Left lung (tissue), 10 donors: Measurements from ENCODE around the gene OSBPL5. TPM values are rescaled to one million over a fixed set of nuclear protein-coding genes. Genes with fewer than 3 reads are reported as not detected.

Experiments used
- ATAC-seq: fragments of 200-7000 bp; cut with Tn5 transposase; one replicate; pipeline ENCODE4 v1.9.1; 2020; ENCODE audit warnings: moderate library complexity
- DNase-seq, 4 donors: peaks; one replicate each; pipeline ENCODE4 v3.0.0-alpha.2; 2013 to 2020
- H3K27ac ChIP-seq, 2 donors: fragments of 200-600 bp; sonication (generic) in 1 of 2; one replicate each; pipeline versions ENCODE4 v1.5.0 to v1.8.0; 2020 to 2021
- H3K27me3 ChIP-seq, 2 donors: fragments of 200-600 bp; sonication (generic) in 1 of 2; one replicate each; pipeline versions ENCODE4 v1.5.0 to v1.8.0; 2020 to 2021
- H3K36me3 ChIP-seq, 2 donors: fragments of 200-600 bp; sonication (generic) in 1 of 2; one replicate each; pipeline versions ENCODE4 v1.5.0 to v1.8.0; 2020 to 2021
- H3K4me1 ChIP-seq, 2 donors: fragments of 200-600 bp; one replicate each; pipeline ENCODE4 v1.8.0; 2021
- H3K4me3 ChIP-seq, 2 donors: fragments of 200-600 bp; sonication (generic) in 1 of 2; one replicate each; pipeline versions ENCODE4 v1.5.0 to v1.8.0; 2020 to 2021; ENCODE audit warnings: mild to moderate bottlenecking in 1 of 2
- H3K9me3 ChIP-seq, 2 donors: fragments of 200-600 bp; sonication (generic) in 1 of 2; one replicate each; pipeline versions ENCODE4 v1.5.0 to v1.8.0; 2020 to 2021
- intact Hi-C, 2 donors: fragments of 100-400 bp; cut with DNase I; formaldehyde crosslinking; loops; one replicate each; pipeline versions ENCODE4 v1.11.2 to v1.14.2; 2022
- polyA plus RNA-seq, 6 donors: library from polyadenylated mRNA; unstranded; fragments of 120-200 nt; gene quantifications; one replicate each; pipeline ENCODE4 v1.2.1, GENCODE V29; 2013; ENCODE audit not compliant: insufficient read length in 6 of 6
- total RNA-seq, 2 donors: library from RNA; stranded (reverse); fragmentation: NEBNext Ultra II Directional; extraction: Animal tissue kit (Norgen Biotek cat#: 25700); gene quantifications; one replicate each; pipeline ENCODE4 v1.2.1, GENCODE V29; 2021
- TF ChIP-seq, protein P1 (sequence below), 2 donors: fragments of 200-600 bp; sonication (generic) in 1 of 2; IDR thresholded peaks; one replicate each; pipeline versions ENCODE4 v1.5.0 to v1.8.0; 2021; ENCODE audit warnings: antibody characterized with exemption in 2 of 2
- donor health status: DM: no; HTN: yes; CAD: no.
- donor health status: DM: no; HTN: no; CAD: no.

The OSBPL5 gene
- total and polyA plus RNA-seq, 8 donors, result 19.5 to 39.6 (median 30.4) TPM

DNA sequence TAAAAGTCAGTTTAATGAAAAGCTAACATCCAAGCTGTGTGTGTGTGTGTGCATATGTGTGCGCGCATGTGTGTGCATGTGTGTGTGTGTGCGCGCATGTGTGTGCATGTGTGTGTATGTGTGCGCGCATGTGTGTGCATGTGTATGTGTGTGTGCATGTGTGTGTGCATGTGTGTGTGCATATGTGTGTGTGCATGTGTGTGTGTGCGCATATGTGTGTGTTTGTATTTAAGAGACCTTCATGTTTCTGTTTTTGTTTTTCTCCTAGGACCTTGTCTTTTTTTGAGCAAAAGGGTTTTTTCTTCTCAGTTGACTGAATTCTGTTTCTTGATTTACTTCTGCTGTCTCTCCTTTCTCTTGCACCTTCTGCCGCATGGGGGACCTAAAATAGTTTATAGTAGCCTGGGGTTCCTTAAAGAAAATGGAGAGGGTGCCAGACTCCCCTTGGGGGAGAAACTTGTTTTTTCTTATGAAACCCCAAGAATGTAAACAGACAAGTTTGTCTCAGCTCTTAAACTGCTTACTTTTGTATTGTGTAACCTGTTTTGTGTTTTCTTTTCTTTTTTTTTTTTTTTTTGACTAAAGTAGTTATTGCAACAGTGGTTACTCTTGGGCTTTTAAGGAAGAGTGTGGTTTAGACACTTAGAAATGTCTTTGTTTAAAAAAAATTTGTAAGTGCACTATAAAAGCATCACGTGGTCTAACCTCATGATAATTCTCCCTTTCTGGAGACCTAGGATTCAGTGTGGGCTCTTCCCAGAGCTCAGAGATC is 53.0 kb downstream of the OSBPL5 start:
- TF ChIP-seq, protein P1, sequence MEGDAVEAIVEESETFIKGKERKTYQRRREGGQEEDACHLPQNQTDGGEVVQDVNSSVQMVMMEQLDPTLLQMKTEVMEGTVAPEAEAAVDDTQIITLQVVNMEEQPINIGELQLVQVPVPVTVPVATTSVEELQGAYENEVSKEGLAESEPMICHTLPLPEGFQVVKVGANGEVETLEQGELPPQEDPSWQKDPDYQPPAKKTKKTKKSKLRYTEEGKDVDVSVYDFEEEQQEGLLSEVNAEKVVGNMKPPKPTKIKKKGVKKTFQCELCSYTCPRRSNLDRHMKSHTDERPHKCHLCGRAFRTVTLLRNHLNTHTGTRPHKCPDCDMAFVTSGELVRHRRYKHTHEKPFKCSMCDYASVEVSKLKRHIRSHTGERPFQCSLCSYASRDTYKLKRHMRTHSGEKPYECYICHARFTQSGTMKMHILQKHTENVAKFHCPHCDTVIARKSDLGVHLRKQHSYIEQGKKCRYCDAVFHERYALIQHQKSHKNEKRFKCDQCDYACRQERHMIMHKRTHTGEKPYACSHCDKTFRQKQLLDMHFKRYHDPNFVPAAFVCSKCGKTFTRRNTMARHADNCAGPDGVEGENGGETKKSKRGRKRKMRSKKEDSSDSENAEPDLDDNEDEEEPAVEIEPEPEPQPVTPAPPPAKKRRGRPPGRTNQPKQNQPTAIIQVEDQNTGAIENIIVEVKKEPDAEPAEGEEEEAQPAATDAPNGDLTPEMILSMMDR (IDR thresholded peaks at IDR 0.05), result no peak
- Histone ChIP-seq H3K4me1 (peaks cover 0 to 23% of the 10 kb centered on the region in 2 donors), H3K4me3 (no peak overlapping the region), H3K27ac (peak overlapping the region in 1 of 2 donors; percentile 57), H3K27me3 (no peaks in the 10 kb centered on the region), H3K9me3 (peaks cover 0 to 15% of the 10 kb centered on the region in 2 donors), H3K36me3 (peaks cover 0 to 28% of the 10 kb centered on the region in 2 donors)
- ATAC-seq (peak; percentile 70), DNase-seq (no peak)
- intact Hi-C loops, result no loop called here

DNA sequence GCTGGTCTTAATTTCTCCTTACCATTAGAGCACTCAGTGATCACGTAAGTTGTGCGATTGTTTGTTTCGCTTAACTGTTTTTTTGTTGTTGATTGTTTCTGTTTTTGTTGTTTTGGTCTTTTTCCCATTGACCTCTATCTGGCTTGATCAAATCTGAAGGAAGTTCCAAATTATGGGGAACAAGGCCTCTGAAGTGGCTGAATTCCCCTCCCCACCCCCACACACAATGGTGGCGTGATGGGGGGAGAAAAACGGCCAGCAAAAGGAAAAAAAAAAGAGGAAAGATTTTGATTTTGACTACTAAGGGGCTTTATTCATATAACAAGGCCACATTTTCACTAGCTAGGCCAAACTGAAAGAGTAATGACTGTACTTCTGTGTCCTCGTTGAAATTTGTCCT is 53.6 kb downstream of the OSBPL5 start:
- Histone ChIP-seq H3K36me3 (peaks cover 0 to 34% of the 10 kb centered on the region in 2 donors), H3K4me1 (peaks cover 0 to 23% of the 10 kb centered on the region in 2 donors), H3K4me3 (no peak overlapping the region), H3K27ac (no peak overlapping the region), H3K27me3 (no peaks in the 10 kb centered on the region), H3K9me3 (peaks cover 0 to 15% of the 10 kb centered on the region in 2 donors)
- no peak for DNase-seq
- intact Hi-C loops, result no loop called here
- ATAC-seq, result no peak
- TF ChIP-seq, protein P1 (IDR thresholded peaks at IDR 0.05), result no peak

DNA sequence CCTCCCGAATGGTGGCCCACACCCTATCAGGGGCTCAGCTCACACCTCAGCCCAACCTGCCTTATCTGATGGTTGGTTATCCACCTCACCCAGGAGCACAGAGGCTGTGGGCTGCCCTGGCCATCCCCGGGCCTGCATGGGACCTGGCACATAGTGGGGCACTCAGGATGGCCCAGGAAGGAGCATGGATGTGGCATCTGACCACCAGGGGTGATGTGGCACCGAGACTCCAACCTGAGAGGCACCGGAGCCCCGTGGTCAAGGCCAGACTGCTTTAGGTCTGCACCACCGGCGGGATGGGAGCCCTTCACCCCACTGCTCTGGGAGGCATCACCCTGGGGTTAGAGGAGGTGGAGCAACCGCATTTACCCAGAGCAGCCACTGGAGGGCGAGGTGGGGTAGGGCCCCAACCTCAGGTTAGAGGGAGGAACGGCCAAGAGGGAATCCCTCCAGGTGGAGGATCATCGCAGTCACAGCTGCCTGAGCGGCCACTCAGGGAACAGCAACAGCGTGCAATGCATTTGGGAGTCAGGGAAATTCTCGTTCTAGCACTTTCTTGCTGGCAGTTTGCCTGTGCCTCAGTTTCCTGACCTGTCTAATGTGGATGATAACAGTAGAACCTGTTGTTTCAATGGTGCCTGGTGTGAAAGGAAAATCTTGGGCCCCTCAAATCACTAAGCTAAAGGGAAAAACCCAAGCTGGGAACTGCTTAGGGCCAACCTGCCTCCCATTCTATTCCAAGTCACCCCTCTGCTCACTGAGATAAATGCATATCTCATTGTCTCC is 55.0 kb downstream of the OSBPL5 start:
- ATAC-seq (peak; percentile 85), DNase-seq (peak in 2 of 4 donors; percentile 43 to 87)
- Histone ChIP-seq H3K27me3 (no peaks in the 10 kb centered on the region), H3K27ac (no peak overlapping the region), H3K4me1 (peaks cover 0 to 23% of the 10 kb centered on the region in 2 donors), H3K36me3 (peaks cover 0 to 45% of the 10 kb centered on the region in 2 donors), H3K9me3 (peaks cover 0 to 14% of the 10 kb centered on the region in 2 donors), H3K4me3 (no peak overlapping the region)
- TF ChIP-seq, protein P1 (IDR thresholded peaks at IDR 0.05), result peak; percentile 53 to 72
- intact Hi-C loops, result no loop called here

DNA sequence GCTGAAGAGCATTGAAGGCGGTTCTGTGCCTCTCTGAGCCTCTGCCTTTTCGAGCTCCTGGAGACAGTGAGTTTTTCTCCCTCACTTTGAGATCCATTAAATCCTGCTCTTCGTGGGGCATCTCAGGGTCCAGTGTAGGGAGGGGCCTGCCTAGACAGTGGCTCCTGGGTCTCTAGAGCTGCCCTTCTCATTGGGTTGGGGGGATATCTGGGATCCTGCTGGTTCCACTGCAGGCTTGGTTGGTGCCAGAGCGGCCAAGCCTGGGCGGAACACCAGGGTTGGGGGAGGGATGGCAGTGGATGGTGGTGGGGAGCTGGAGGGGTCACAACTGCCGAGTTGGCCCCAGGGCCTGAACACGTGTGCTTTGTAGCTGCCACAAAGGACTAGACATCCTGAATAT is 55.7 kb downstream of the OSBPL5 start:
- peak in 1 of 4 donors; percentile 53 for DNase-seq
- ATAC-seq, result no peak
- Histone ChIP-seq H3K27ac (no peak overlapping the region), H3K4me3 (no peak overlapping the region), H3K4me1 (peaks cover 0 to 23% of the 10 kb centered on the region in 2 donors), H3K36me3 (peaks cover 0 to 44% of the 10 kb centered on the region in 2 donors), H3K9me3 (peaks cover 0 to 8% of the 10 kb centered on the region in 2 donors), H3K27me3 (no peaks in the 10 kb centered on the region)
- TF ChIP-seq, protein P1 (IDR thresholded peaks at IDR 0.05), result no peak
- intact Hi-C loops, result no loop called here

DNA sequence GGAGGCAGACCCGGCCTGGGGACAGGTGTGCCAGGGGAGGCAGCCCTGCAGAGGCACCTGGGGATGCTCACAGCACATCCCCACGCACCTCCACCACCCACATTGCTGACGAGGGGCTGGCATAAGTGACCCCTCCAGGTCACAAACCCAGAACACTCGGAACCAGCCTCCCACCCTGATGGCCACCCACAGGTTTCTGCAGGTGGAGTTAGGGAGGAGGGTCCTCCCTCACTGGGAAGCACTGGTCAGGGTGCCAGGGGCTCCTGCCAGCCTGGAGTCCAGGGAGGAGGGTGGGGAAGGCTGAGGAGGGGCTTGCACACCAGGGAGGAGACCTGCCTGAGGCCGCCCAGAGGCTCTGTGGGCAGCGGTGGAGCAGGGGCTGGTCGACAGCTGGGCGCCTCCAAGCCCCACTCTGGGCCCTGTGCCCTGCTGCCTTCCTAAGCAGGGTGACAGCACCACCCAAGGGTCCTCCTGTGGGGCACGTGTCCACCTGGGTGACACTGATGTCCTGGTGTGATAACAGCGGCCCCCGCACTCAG is 56.9 kb downstream of the OSBPL5 start:
- peaks cover 0 to 18% of the 10 kb centered on the region in 2 donors for H3K4me1 ChIP-seq
- no peak overlapping the region for H3K4me3 ChIP-seq
- TF ChIP-seq, protein P1 (IDR thresholded peaks at IDR 0.05), result no peak
- intact Hi-C loops, result no loop called here
- peaks cover 0 to 53% of the 10 kb centered on the region in 2 donors for H3K36me3 ChIP-seq
- peak in 2 of 4 donors; percentile 19 to 67 for DNase-seq
- no peak for ATAC-seq
- no peaks in the 10 kb centered on the region for H3K9me3 ChIP-seq
- H3K27me3 ChIP-seq, result no peaks in the 10 kb centered on the region
- H3K27ac ChIP-seq, result no peak overlapping the region
